WTC11 (cell line): ENCODE measurements around the gene PAOX. TPM values are rescaled to one million over a fixed set of nuclear protein-coding genes. Genes with fewer than 3 reads are reported as not detected.

ENCODE experiments used
- ATAC-seq: fragments of 200-7000 bp; cut with Tn5 transposase; 2 replicates; pipeline ENCODE4 v1.10.0; 2021; ENCODE audit warnings: mild to moderate bottlenecking, moderate library complexity
- CTCF ChIA-PET: fragments of 300-600 bp; sonication (Branson Sonifier 250); formaldehyde crosslinking; loops from one replicate; lab custom pipeline; 2021; ENCODE audit warnings: antibody characterized with exemption; lab: Charles Lee
- POLR2A ChIA-PET: fragments of 350-600 bp; sonication (Branson Sonifier 250); formaldehyde crosslinking; loops from one replicate; lab custom pipeline; 2021; ENCODE audit warnings: antibody characterized with exemption; lab: Charles Lee
- DNase-seq: peaks from one replicate; pipeline ENCODE4 v3.0.0; 2021; ENCODE audit warnings: low spot score
- H3K27ac Mint-ChIP-seq: 2 replicates; pipeline ENCODE4 v1.8.0; 2021; ENCODE audit warnings: mixed read lengths
- H3K27me3 Mint-ChIP-seq: 2 replicates; pipeline ENCODE4 v1.8.0; 2021; ENCODE audit warnings: low read depth, mild to moderate bottlenecking, moderate library complexity, mixed read lengths
- H3K36me3 Mint-ChIP-seq: 2 replicates; pipeline ENCODE4 v1.8.0; 2021; ENCODE audit warnings: mixed read lengths
- H3K4me1 Mint-ChIP-seq: 2 replicates; pipeline ENCODE4 v1.8.0; 2022; ENCODE audit warnings: mixed read lengths
- H3K4me3 Mint-ChIP-seq: 2 replicates; pipeline ENCODE4 v1.8.0; 2021; ENCODE audit warnings: mild to moderate bottlenecking, moderate library complexity, mixed read lengths
- H3K9me3 Mint-ChIP-seq: 2 replicates; pipeline ENCODE4 v1.8.0; 2021; ENCODE audit warnings: mixed read lengths
- ARID4B ChIP-seq: sonication (generic); formaldehyde crosslinking; IDR thresholded peaks from 2 replicates; pipeline ENCODE4 v1.8.0; 2023; ENCODE audit warnings: missing genetic modification reagents, mild to moderate bottlenecking, borderline replicate concordance
- CREB1 ChIP-seq: sonication (generic); formaldehyde crosslinking; IDR thresholded peaks from 2 replicates; pipeline ENCODE4 v1.8.0; 2023; ENCODE audit warnings: mild to moderate bottlenecking, missing genetic modification reagents
- IRF1 ChIP-seq: sonication (generic); formaldehyde crosslinking; IDR thresholded peaks from 2 replicates; pipeline ENCODE4 v1.8.0; 2023; ENCODE audit warnings: missing genetic modification reagents
- MXD4 ChIP-seq: fragments of 250-450 bp; sonication (Bioruptor Pico); IDR thresholded peaks from 2 replicates; pipeline ENCODE4 v1.8.0; 2021; ENCODE audit warnings: mild to moderate bottlenecking, moderate library complexity, borderline replicate concordance
- PRDM15 ChIP-seq: sonication (generic); formaldehyde crosslinking; IDR thresholded peaks from 2 replicates; pipeline ENCODE4 v1.8.0; 2022; ENCODE audit warnings: missing genetic modification reagents
- SP1 ChIP-seq: sonication (generic); formaldehyde crosslinking; conservative IDR thresholded peaks from 2 replicates; pipeline ENCODE4 v1.8.1; 2022; ENCODE audit warnings: missing genetic modification reagents
- microRNA-seq: library from miRNA; unstranded; fragments of <30 nt; microRNA quantifications from one replicate; pipeline ENCODE4 v1.2.0, GENCODE V29; 2022; ENCODE audit warnings: borderline number of aligned reads
- total RNA-seq: library from RNA; stranded (reverse); gene quantifications from 3 replicates; pipeline ENCODE4 v1.2.3, GENCODE V29; 2021

Gene PAOX
- total RNA-seq, 1 experiment from 2014 or later: 3.6 TPM

GRCh38 chr10:133439517-133440461 lies 60.7 kb downstream of the PAOX start (continued):
- TF ChIP-seq PRDM15 (CRISPR knock-in tag): no peak

GRCh38 chr10:133440633-133441285 lies 61.7 kb downstream of the PAOX start:
- POLR2A ChIA-PET: no interaction called here
- H3K9me3 Mint-ChIP-seq: peaks cover 68% of the 10 kb centered on the region
- no peak overlapping the region for H3K27ac Mint-ChIP-seq
- peaks cover 21% of the 10 kb centered on the region for H3K27me3 Mint-ChIP-seq
- H3K4me1 Mint-ChIP-seq: no peaks in the 10 kb centered on the region
- CTCF ChIA-PET: no interaction called here
- no peak for DNase-seq
- H3K36me3 Mint-ChIP-seq: peaks cover 61% of the 10 kb centered on the region
- no peak overlapping the region for H3K4me3 Mint-ChIP-seq
- ATAC-seq: no peak
- TF ChIP-seq MXD4 (CRISPR knock-in tag): no peak
- no peak for TF ChIP-seq IRF1 (CRISPR knock-in tag)
- no peak for TF ChIP-seq CREB1 (CRISPR knock-in tag)
- TF ChIP-seq SP1: no peak
- no peak for TF ChIP-seq ARID4B (CRISPR knock-in tag)

Small RNA genes lying within 50 kb of the gene (microRNA-seq; reads per million reads assigned to microRNA genes)
- 10.8 reads per million, percentile 27 among the genes with 10 or more reads in this experiment for gene MIR3944

Other genes starting within 250 kb of the PAOX start
- gene KNDC1, start 219.0 kb upstream of the PAOX start, total RNA-seq: 25.7 to 26.8 TPM (median 26.6 TPM) in 3 replicates
- gene UTF1, start 149.0 kb upstream of the PAOX start, total RNA-seq: 140 to 196 TPM (median 143 TPM) in 3 replicates
- 21.5 to 28.0 TPM (median 22.5 TPM) in 3 replicates for gene VENTX, start 141.4 kb upstream of the PAOX start, total RNA-seq
- gene ADAM8, start 102.4 kb upstream of the PAOX start, total RNA-seq: 7.2 to 9.5 TPM (median 7.2 TPM) in 3 replicates
- gene TUBGCP2, start 70.4 kb upstream of the PAOX start, total RNA-seq: 53.2 to 62.5 TPM (median 53.8 TPM) in 3 replicates
- 69.6 to 86.4 TPM (median 73.2 TPM) in 3 replicates for gene ZNF511, start 70.3 kb upstream of the PAOX start, total RNA-seq
- 0.63 to 1.8 TPM (median 1.4 TPM) in 3 replicates for gene CALY, start 42.4 kb upstream of the PAOX start, total RNA-seq
- gene PRAP1, start 31.9 kb upstream of the PAOX start, total RNA-seq: 0.31 to 0.48 TPM in 2 of 3 replicates, not detected in the other
- gene FUOM, start 21.2 kb upstream of the PAOX start, total RNA-seq: 31.3 to 40.5 TPM (median 33.8 TPM) in 3 replicates
- 84.1 to 91.8 TPM (median 88.8 TPM) in 3 replicates for gene ECHS1, start 5.9 kb upstream of the PAOX start, total RNA-seq
- 51.8 to 63.0 TPM (median 53.0 TPM) in 3 replicates for gene MTG1, start 14.9 kb downstream of the PAOX start, total RNA-seq
- 0.27 to 0.59 TPM (median 0.32 TPM) in 3 replicates for gene SPRN, start 45.4 kb downstream of the PAOX start, total RNA-seq
- gene SCART1, start 74.7 kb downstream of the PAOX start, total RNA-seq: 0.57 to 1.2 TPM (median 1.1 TPM) in 3 replicates
- 1.0 to 2.6 TPM (median 1.3 TPM) in 3 replicates for gene CYP2E1, start 148.1 kb downstream of the PAOX start, total RNA-seq
- gene SYCE1, start 186.3 kb downstream of the PAOX start, total RNA-seq: not detected in 3 replicates
- not detected in 3 replicates for gene FRG2B, start 247.5 kb downstream of the PAOX start, total RNA-seq